Esophagus (tissue), 2 donors: ENCODE results near the gene CLECL1. TPM values are rescaled to one million over a fixed set of nuclear protein-coding genes. Genes with fewer than 3 reads are reported as not detected.
"Not testable (repeated sequence)": the region's sequence is repeated elsewhere in the genome, so short reads cannot be mapped to it uniquely, and the experiment has no call there.

Experiments used
- H3K27ac ChIP-seq, 2 donors: one replicate each; pipeline ENCODE4 v1.5.1; 2013; ENCODE audit warnings: low read depth in 2 of 2, mild to moderate bottlenecking in 2 of 2, inconsistent platforms in 1 of 2, low read length in 1 of 2, moderate library complexity in 1 of 2
- H3K27me3 ChIP-seq, 2 donors: one replicate each; pipeline ENCODE4 v1.6.1; 2013; ENCODE audit warnings: low read length in 2 of 2, control low read depth in 1 of 2, mild to moderate bottlenecking in 1 of 2; ENCODE audit not compliant: insufficient read depth in 2 of 2, control insufficient read depth in 1 of 2
- H3K36me3 ChIP-seq, 2 donors: one replicate each; pipeline ENCODE4 v1.6.1; 2013; ENCODE audit warnings: low read length in 1 of 2; ENCODE audit not compliant: control insufficient read depth in 2 of 2, insufficient read depth in 2 of 2
- H3K4me1 ChIP-seq, 2 donors: one replicate each; pipeline ENCODE4 v1.6.1; 2013; ENCODE audit warnings: low read length in 1 of 2; ENCODE audit not compliant: control insufficient read depth in 2 of 2, insufficient read depth in 2 of 2
- H3K4me3 ChIP-seq, 2 donors: one replicate each; pipeline ENCODE4 v1.5.1; 2013; ENCODE audit warnings: low read length in 2 of 2, mild to moderate bottlenecking in 2 of 2, low read depth in 1 of 2, moderate library complexity in 1 of 2
- H3K9me3 ChIP-seq, 2 donors: one replicate each; pipeline ENCODE4 v1.6.1; 2013; ENCODE audit warnings: mild to moderate bottlenecking in 2 of 2, low read depth in 1 of 2, low read length in 1 of 2, moderate library complexity in 1 of 2; ENCODE audit not compliant: control insufficient read depth in 2 of 2, insufficient read depth in 1 of 2
- WGBS, 2 donors: extraction: QIAGEN DNeasy Blood & Tissue Kit; methylation state at CpG; one replicate each; pipeline ENCODE4 v1.1.7; 2013; 5-methylcytosine and 5-hydroxymethylcytosine counted together
- polyA plus RNA-seq, 2 donors: library from polyadenylated mRNA; stranded (reverse); fragments of 200-250 nt; gene quantifications; one replicate each; pipeline ENCODE4 v1.2.3, GENCODE V29; 2013
- donor health status: healthy with polysubstance abuse.
- donor health status: Bipolar disorder and iron deficiency.

CLECL1 gene
- polyA plus RNA-seq, 2 donors = 0.25 TPM; not detected in 1

GRCh38 chr12:9700606-9700956 lies 32.3 kb downstream of the CLECL1 start:
- no peaks in the 10 kb centered on the region for H3K4me1 ChIP-seq
- WGBS, 2 donors = 89 to 94% methylated on average over 2 of the region's 2 CpGs
- no peak overlapping the region for H3K27ac ChIP-seq
- no peaks in the 10 kb centered on the region for H3K9me3 ChIP-seq
- H3K27me3 ChIP-seq = no peaks in the 10 kb centered on the region
- H3K4me3 ChIP-seq = no peak overlapping the region
- no peaks in the 10 kb centered on the region for H3K36me3 ChIP-seq

DNA sequence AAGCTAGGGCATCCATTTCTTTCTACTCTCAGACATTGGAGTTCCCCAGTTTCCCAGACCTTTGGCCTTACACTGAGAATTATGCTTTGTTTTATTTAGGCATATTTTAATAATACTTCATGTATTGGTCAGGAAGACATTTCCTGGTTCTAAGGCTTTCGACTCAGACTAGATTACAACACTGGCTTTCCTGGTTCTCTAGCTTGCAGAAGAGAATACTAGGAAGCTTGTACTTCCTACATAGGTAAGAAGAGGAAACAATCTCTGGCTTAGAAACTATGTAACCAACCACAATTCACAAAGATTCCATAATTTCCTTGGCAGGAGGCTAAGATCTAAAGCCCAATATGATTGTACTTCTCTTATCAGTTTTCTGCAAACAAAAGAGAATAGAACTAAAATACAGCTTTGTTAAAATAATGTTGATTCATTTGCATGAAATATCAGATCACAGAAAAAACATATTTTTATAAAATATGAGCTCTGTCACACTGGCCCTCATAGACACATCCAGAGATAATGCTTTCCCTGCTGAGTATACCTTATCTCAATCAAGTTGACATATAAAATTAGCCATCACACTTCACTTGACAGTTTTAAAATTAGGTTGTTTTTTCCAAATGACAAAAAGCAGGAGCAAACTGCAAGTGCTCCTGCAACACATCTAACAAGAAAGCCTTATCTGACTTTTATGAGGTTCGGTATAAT lies 32.8 kb downstream of the CLECL1 start:
- 53 to 71% methylated on average over 2 of the region's 2 CpGs for WGBS, 2 donors
- Histone ChIP-seq H3K4me3 (no peak overlapping the region), H3K27me3 (no peaks in the 10 kb centered on the region), H3K36me3 (peaks cover 0 to 2% of the 10 kb centered on the region in 2 donors), H3K27ac (no peak overlapping the region), H3K9me3 (no peaks in the 10 kb centered on the region), H3K4me1 (no peaks in the 10 kb centered on the region)

GRCh38 chr12:9699269-9699897 lies 33.5 kb downstream of the CLECL1 start:
- no peak overlapping the region for H3K4me3 ChIP-seq
- H3K36me3 ChIP-seq = peaks cover 3% of the 10 kb centered on the region in 2 donors
- no peaks in the 10 kb centered on the region for H3K27me3 ChIP-seq
- no peak overlapping the region for H3K27ac ChIP-seq
- 36 to 39% methylated on average over 1 of the region's 1 CpG for WGBS, 2 donors
- H3K4me1 ChIP-seq = no peaks in the 10 kb centered on the region
- no peaks in the 10 kb centered on the region for H3K9me3 ChIP-seq

- H3K4me3 ChIP-seq = no peak overlapping the region
- H3K9me3 ChIP-seq = no peaks in the 10 kb centered on the region
- no peaks in the 10 kb centered on the region for H3K4me1 ChIP-seq
- no peaks in the 10 kb centered on the region for H3K27me3 ChIP-seq
- H3K36me3 ChIP-seq = peaks cover 3% of the 10 kb centered on the region in 2 donors
- WGBS, 2 donors = 69 to 70% methylated on average over 2 of the region's 2 CpGs
- H3K27ac ChIP-seq = no peak overlapping the region
These were observed 34.2 kb downstream of the CLECL1 start for GRCh38 chr12:9698681-9699080.

DNA sequence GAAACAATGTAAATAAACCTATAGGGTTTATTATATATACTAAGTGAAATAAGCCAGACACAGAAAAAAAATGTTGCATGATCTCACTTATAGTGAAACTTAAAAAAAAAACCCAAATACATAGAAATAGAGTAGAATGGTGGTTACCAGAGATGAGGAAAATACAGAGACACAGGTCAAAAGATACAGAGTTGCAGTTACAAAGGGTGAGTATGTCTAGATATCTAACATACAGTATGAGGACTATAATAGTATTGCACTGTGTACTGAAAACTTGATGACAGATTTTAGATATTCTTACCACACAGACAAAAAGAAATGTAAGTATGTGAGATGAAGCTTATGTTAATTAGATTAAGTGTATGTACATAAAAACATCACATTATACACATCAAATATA lies 35.3 kb downstream of the CLECL1 start:
- Histone ChIP-seq H3K4me1 (no peaks in the 10 kb centered on the region), H3K36me3 (peaks cover 3% of the 10 kb centered on the region in 2 donors), H3K9me3 (no peaks in the 10 kb centered on the region), H3K27me3 (no peaks in the 10 kb centered on the region), H3K4me3 (no peak overlapping the region), H3K27ac (no peak overlapping the region)

- H3K36me3 ChIP-seq, H3K4me3 ChIP-seq, H3K9me3 ChIP-seq, H3K27ac ChIP-seq, H3K4me1 ChIP-seq, H3K27me3 ChIP-seq: not testable (repeated sequence)
- 95 to 97% methylated on average over 3 of the region's 3 CpGs for WGBS, 2 donors
These were observed 37.2 kb downstream of the CLECL1 start for GRCh38 chr12:9695661-9696060.

DNA sequence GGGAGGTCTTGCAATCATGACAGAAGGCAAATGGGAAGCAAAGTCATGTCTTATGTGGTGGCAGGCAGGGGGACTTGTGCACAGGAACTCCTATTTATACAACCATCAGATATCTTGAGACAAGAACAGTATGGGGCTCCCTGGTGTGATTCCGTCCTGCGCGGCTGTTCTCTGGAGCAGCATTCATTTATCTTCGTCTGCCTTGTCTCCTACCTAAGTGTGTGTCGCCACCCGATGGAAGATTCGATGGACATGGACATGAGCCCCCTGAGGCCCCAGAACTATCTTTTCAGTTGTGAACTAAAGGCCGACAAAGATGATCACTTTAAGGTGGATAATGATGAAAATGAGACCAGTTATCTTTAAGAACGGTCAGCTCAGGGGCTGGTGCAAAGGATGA lies 37.7 kb downstream of the CLECL1 start:
- not testable (repeated sequence) for H3K27me3 ChIP-seq
- whole genome bisulfite sequencing, 2 donors = 90 to 92% methylated on average over 9 of the region's 9 CpGs

DNA sequence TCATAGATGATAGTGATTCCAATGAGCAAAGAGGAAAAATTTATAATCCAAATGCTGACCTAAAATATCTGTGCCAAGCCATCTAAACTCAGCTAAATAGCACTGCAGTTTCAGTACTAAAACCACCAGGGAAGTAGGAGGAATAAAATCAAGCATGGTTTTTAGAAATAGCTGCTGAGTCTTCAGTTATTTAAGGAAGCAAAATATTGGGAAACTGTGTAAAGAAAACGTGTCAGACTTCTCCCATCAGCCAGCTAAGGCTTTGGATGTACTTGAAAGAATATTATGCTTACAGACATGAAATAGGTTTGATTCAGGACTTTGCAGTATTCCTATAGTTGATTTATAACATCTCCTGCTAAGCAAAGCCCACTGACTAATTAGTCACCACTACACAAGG lies 38.7 kb downstream of the CLECL1 start:
- Histone ChIP-seq H3K9me3 (no peaks in the 10 kb centered on the region), H3K27me3 (no peaks in the 10 kb centered on the region), H3K27ac (no peak overlapping the region), H3K36me3 (peaks cover 3% of the 10 kb centered on the region in 2 donors), H3K4me3 (no peak overlapping the region), H3K4me1 (no peaks in the 10 kb centered on the region)
- WGBS, 2 donors = 67 to 76% methylated on average over 1 of the region's 1 CpG

More for the DNA sequence above, 37.7 kb downstream of the CLECL1 start:
- H3K4me3 ChIP-seq, H3K9me3 ChIP-seq, H3K36me3 ChIP-seq, H3K27ac ChIP-seq, H3K4me1 ChIP-seq: not testable (repeated sequence)

GRCh38 chr12:9692909-9693308 lies 40.0 kb downstream of the CLECL1 start:
- 90 to 95% methylated on average over 1 of the region's 1 CpG for WGBS, 2 donors
- Histone ChIP-seq H3K27me3 (no peaks in the 10 kb centered on the region), H3K36me3 (peaks cover 3% of the 10 kb centered on the region in 2 donors), H3K9me3 (no peaks in the 10 kb centered on the region), H3K4me3 (no peak overlapping the region), H3K4me1 (no peaks in the 10 kb centered on the region), H3K27ac (no peak overlapping the region)

GRCh38 chr12:9687228-9687627 lies 45.7 kb downstream of the CLECL1 start:
- Histone ChIP-seq H3K27me3 (no peaks in the 10 kb centered on the region), H3K27ac (no peak overlapping the region), H3K9me3 (no peaks in the 10 kb centered on the region), H3K4me3 (no peak overlapping the region), H3K36me3 (no peaks in the 10 kb centered on the region), H3K4me1 (peaks cover 0 to 3% of the 10 kb centered on the region in 2 donors)
- 58 to 73% methylated on average over 1 of the region's 1 CpG for WGBS, 2 donors
